Transverse colon (tissue), 4 donors: Measurements from ENCODE around the gene CHRNA5. TPM values are rescaled to one million over a fixed set of nuclear protein-coding genes. Genes with fewer than 3 reads are reported as not detected.

Source experiments
- DNase-seq: peaks from one replicate; pipeline ENCODE4 v3.0.0-alpha.2; 2019
- H3K27ac ChIP-seq, 4 donors: fragments of 200-600 bp; sonication (generic); 2 replicates each; pipeline ENCODE4 v1.5.1; 2016 to 2018; ENCODE audit warnings: inconsistent platforms in 4 of 4
- H3K27me3 ChIP-seq: fragments of 200-600 bp; sonication (generic); 2 replicates; pipeline ENCODE4 v1.5.1; 2017; ENCODE audit warnings: inconsistent platforms
- H3K36me3 ChIP-seq, 4 donors: fragments of 200-600 bp; sonication (generic); 2 replicates each; pipeline ENCODE4 v1.5.1; 2017 to 2019; ENCODE audit warnings: inconsistent platforms in 4 of 4
- H3K4me1 ChIP-seq, 4 donors: fragments of 200-600 bp; sonication (generic); 2 replicates each; pipeline ENCODE4 v1.5.1; 2017 to 2020; ENCODE audit warnings: inconsistent platforms in 4 of 4
- H3K4me3 ChIP-seq, 4 donors: fragments of 200-600 bp; sonication (generic); 1 replicate in 1 of 4; 2 replicates in 3 of 4; pipeline versions ENCODE4 v1.5.1 to v1.6.1; 2017 to 2019; ENCODE audit warnings: inconsistent platforms in 4 of 4
- H3K9me3 ChIP-seq, 2 donors: fragments of 200-600 bp; sonication (generic); 2 replicates each; pipeline ENCODE4 v1.5.1; 2017 to 2019; ENCODE audit warnings: inconsistent platforms in 2 of 2
- EP300 ChIP-seq: sonication (generic); formaldehyde crosslinking; IDR thresholded peaks from one replicate; pipeline ENCODE4 v1.6.1; 2017; ENCODE audit warnings: antibody characterized with exemption, low read depth
- POLR2A ChIP-seq: fragments of 450-650 bp; IDR thresholded peaks from one replicate; pipeline ENCODE4 v1.6.1; 2016; ENCODE audit warnings: antibody characterized with exemption, mild to moderate bottlenecking, moderate library complexity
- POLR2AphosphoS5 ChIP-seq, 3 donors: sonication (generic); formaldehyde crosslinking; IDR thresholded peaks; one replicate each; pipeline ENCODE4 v1.6.1; 2016; ENCODE audit warnings: antibody characterized with exemption in 3 of 3
- WGBS, 2 donors: methylation state at CpG; one replicate each; pipeline ENCODE4 v1.1.5; 2018; ENCODE audit warnings: low coverage in 1 of 2; 5-methylcytosine and 5-hydroxymethylcytosine counted together
- in situ Hi-C, 4 donors: fragments of 200-750 bp; cut with MboI; loops; one replicate each; pipeline versions ENCODE4 v1.15.0 to v1.15.1; 2017; ENCODE audit warnings: low sequenced_read_pairs in 3 of 4, low pct_ligation_motif_present in 1 of 4, low pct_unique_long_range_greater_than_20kb in 1 of 4
- intact Hi-C: fragments of 100-400 bp; cut with DNase I; formaldehyde crosslinking; loops from one replicate; pipeline ENCODE4 v1.15.1; 2023; ENCODE audit warnings: low total_unique reads
- total RNA-seq, 4 donors: library from RNA; depleted of rRNA; stranded (reverse); fragments of >200 nt; gene quantifications; one replicate each; pipeline ENCODE4 v1.1.0, GENCODE V29; 2016
- TF ChIP-seq, protein P1 (sequence below), 5 experiments: fragments of 200-600 bp in 3 of 5; fragments of 450-650 bp in 2 of 5; sonication (generic) in 3 of 5; IDR thresholded peaks; 1 replicate in 2 of 5; 2 replicates in 3 of 5; pipeline ENCODE4 v1.5.1; 2016 to 2017; ENCODE audit warnings: antibody characterized with exemption in 5 of 5, inconsistent platforms in 3 of 5, mild to moderate bottlenecking in 2 of 5, moderate library complexity in 1 of 5

CHRNA5 gene
- total RNA-seq, 4 donors from 2014 or later = 0.48 to 3.8 (median 0.82) TPM; not detected in 1

DNA sequence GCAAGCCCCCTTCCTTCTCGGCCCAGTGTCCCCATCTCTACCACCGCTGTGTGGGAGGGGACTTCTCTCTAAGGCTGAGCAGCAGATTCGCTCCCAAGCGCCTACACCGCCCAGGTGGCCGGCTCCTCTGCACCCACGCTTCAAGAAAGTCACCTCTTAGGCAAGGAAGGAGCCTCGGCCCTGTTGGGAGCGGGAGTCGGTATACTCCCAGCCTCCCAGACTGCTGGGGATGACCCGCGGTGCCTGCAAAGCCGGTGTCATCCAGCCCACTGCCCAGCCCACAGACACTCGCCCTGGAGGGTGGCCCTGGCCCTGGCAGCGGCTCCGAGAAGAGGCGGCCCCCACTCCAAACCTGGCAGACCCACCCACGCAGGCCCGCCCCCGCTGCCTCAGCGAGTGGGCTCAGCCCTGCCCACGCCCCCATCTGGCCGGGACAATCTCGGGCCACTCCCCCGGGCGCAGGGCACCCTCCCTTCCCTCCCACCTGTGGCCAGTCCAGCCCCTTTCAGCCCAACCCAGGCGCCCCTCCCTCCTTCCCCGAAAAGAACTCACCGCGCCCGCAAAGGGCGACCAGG is 75.3 kb downstream of the CHRNA5 start:
- peaks cover 24% of the 10 kb centered on the region for H3K27me3 ChIP-seq
- no peaks in the 10 kb centered on the region for H3K9me3 ChIP-seq
- 33% methylated on average over 13 of the region's 32 CpGs; no CpG with 5 or more reads in 1 of the 2 donors for WGBS, 2 donors
- peaks cover 8 to 14% (median 12%) of the 10 kb centered on the region in 4 donors for H3K4me1 ChIP-seq
- TF ChIP-seq EP300 (no peak), POLR2AphosphoS5 (IDR thresholded peaks at IDR 0.05) (no peak)
- TF ChIP-seq, protein P1, sequence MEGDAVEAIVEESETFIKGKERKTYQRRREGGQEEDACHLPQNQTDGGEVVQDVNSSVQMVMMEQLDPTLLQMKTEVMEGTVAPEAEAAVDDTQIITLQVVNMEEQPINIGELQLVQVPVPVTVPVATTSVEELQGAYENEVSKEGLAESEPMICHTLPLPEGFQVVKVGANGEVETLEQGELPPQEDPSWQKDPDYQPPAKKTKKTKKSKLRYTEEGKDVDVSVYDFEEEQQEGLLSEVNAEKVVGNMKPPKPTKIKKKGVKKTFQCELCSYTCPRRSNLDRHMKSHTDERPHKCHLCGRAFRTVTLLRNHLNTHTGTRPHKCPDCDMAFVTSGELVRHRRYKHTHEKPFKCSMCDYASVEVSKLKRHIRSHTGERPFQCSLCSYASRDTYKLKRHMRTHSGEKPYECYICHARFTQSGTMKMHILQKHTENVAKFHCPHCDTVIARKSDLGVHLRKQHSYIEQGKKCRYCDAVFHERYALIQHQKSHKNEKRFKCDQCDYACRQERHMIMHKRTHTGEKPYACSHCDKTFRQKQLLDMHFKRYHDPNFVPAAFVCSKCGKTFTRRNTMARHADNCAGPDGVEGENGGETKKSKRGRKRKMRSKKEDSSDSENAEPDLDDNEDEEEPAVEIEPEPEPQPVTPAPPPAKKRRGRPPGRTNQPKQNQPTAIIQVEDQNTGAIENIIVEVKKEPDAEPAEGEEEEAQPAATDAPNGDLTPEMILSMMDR (IDR thresholded peaks at IDR 0.05) = no peak
- H3K36me3 ChIP-seq = no peaks in the 10 kb centered on the region
- intact Hi-C loops (no loop called here), in situ Hi-C loops (no loop called here)
- peak overlapping the region; percentile 33 to 52 (median 42) for H3K4me3 ChIP-seq
- no peak overlapping the region for H3K27ac ChIP-seq
- DNase-seq = peak; percentile 42

DNA sequence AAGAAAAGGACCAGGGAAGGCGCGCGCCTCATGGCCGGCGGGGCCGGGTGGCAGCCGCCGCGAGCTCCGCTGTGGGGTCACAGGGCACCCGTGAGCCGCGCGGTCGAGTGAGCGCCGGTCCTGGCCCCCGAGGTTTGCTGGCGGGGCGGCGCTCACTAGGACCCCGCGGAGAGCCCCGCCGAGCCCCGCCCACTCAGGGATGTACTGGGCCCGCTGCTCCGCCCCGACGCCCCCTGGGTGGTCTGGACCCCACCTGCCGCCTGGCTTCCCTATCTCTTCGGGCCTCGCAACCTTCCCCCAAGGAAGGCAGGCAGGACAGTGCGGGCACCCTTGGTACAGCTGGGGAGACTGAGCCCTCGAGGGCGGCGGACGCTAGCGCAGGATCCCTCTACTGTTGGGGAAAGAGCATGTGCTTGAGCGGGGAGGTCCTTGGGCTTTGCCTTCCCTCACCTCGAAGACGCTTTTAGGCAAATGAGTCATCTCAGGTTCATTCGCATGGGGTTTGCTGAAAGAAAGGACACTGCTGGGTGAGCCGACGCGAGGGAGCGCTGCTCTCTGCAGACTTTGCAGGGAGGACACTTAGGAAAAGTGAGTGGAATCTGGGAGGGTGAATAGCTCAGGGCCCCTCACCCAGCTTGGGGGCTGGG is 75.9 kb downstream of the CHRNA5 start, which contains the start of gene CHRNB4:
Gene CHRNB4, minus strand, starts transcription at position 109 of the 647 bp plus-strand sequence. Its CDS starts 77 bp downstream, at position 32.
- H3K4me1 ChIP-seq = peaks cover 8 to 14% (median 12%) of the 10 kb centered on the region in 4 donors
- intact Hi-C loops (no loop called here), in situ Hi-C loops (no loop called here)
- TF ChIP-seq EP300 = no peak
- TF ChIP-seq, protein P1 (IDR thresholded peaks at IDR 0.05) = no peak
- no peak for TF ChIP-seq POLR2AphosphoS5 (IDR thresholded peaks at IDR 0.05)
- no peak for TF ChIP-seq POLR2A
- peak within 1 kb of the TSS; percentile 33 to 52 (median 42) for H3K4me3 ChIP-seq
- H3K9me3 ChIP-seq = no peaks in the 10 kb centered on the region
- DNase-seq = no peak
- 60% methylated on average over 16 of the region's 47 CpGs; no CpG with 5 or more reads in 1 of the 2 donors for whole genome bisulfite sequencing, 2 donors
- no peak within 1 kb of the TSS for H3K27ac ChIP-seq
- H3K36me3 ChIP-seq = no peaks in the 10 kb centered on the region
- peaks cover 24% of the 10 kb centered on the region for H3K27me3 ChIP-seq

DNA sequence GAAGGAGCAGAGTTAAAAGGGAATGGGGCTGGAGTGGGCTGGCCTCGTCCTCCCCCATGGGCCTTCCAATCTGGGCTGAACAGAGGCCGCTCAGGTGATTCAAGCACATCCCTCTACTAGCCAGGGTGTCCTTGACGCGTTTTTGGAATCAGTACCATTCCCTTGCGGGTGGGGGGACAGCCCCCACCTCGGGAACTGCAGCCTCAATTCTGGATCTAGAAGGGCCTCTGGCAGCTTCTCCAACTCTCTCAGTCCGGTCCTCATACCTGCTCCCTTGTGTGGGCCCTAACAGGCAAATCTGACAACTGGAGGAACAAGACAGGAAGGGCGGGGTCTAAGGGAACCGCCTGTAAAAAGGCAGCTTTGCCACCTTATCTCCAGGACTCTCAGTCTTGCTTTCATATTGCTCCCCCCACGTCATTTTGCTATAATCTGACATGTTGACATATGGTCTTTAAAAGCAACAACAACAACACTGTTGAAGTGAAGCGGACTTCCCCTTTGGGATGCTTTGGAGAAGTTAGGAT is 76.5 kb downstream of the CHRNA5 start:
- intact Hi-C loops = no loop called here
- H3K36me3 ChIP-seq = no peaks in the 10 kb centered on the region
- WGBS, 2 donors = 76 to 100% methylated on average over 4 to 11 of the region's 11 CpGs
- peaks cover 24% of the 10 kb centered on the region for H3K27me3 ChIP-seq
- H3K27ac ChIP-seq = no peak overlapping the region
- no peak overlapping the region for H3K4me3 ChIP-seq
- TF ChIP-seq, protein P1 (IDR thresholded peaks at IDR 0.05) = no peak
- TF ChIP-seq EP300 (no peak), POLR2AphosphoS5 (IDR thresholded peaks at IDR 0.05) (no peak), POLR2A (no peak)
- in situ Hi-C loops = no loop called here
- H3K9me3 ChIP-seq = no peaks in the 10 kb centered on the region
- peaks cover 8 to 14% (median 12%) of the 10 kb centered on the region in 4 donors for H3K4me1 ChIP-seq
- DNase-seq = no peak

DNA sequence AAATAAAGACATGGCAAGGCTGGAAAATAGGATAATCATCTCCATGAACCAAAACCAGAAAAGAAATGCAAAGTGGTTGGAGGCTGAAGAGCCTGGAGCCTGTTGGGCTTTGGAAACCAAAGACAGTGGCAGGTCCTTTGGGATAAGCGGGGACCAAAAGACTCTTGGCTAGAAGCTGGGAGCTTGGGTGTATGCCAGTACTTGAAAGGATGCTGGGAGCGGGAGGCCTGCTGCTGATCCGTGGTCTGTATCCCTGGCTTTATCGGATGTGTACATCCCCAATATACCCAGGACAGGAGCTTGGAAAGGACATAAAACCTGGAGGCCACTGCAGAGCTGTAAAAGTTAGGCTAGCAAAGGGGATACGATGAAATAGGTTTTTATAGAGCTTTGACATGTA is 77.0 kb downstream of the CHRNA5 start:
- peaks cover 8 to 14% (median 12%) of the 10 kb centered on the region in 4 donors for H3K4me1 ChIP-seq
- in situ Hi-C loops (no loop called here), intact Hi-C loops (no loop called here)
- H3K36me3 ChIP-seq = no peaks in the 10 kb centered on the region
- 85 to 91% methylated on average over 5 of the region's 5 CpGs for WGBS, 2 donors
- no peak overlapping the region for H3K27ac ChIP-seq
- no peaks in the 10 kb centered on the region for H3K9me3 ChIP-seq
- H3K27me3 ChIP-seq = peaks cover 24% of the 10 kb centered on the region
- H3K4me3 ChIP-seq = no peak overlapping the region
- TF ChIP-seq POLR2A (no peak), POLR2AphosphoS5 (IDR thresholded peaks at IDR 0.05) (no peak), EP300 (no peak)
- TF ChIP-seq, protein P1 (IDR thresholded peaks at IDR 0.05) = no peak
- DNase-seq = no peak
